Lower leg skin (tissue), 4 donors: ENCODE measurements around the gene RBSN. TPM values are rescaled to one million over a fixed set of nuclear protein-coding genes. Genes with fewer than 3 reads are reported as not detected.

Experiments
- DNase-seq, 2 donors: peaks; one replicate each; pipeline ENCODE4 v3.0.0-alpha.2; 2019; ENCODE audit warnings: low spot score in 2 of 2
- H3K4me3 ChIP-seq: fragments of 200-600 bp; sonication (generic); 2 replicates; pipeline ENCODE4 v1.5.1; 2017; ENCODE audit warnings: mild to moderate bottlenecking, low read depth; ENCODE audit not compliant: poor library complexity, severe bottlenecking
- CTCF ChIP-seq, 3 donors: fragments of 450-650 bp; IDR thresholded peaks; one replicate each; pipeline ENCODE4 v1.5.1; 2016; ENCODE audit warnings: antibody characterized with exemption in 3 of 3, mild to moderate bottlenecking in 3 of 3, moderate library complexity in 2 of 3
- POLR2A ChIP-seq, 2 donors: fragments of 450-650 bp; IDR thresholded peaks; one replicate each; pipeline ENCODE4 v1.6.1; 2016 to 2017; ENCODE audit warnings: antibody characterized with exemption in 2 of 2, mild to moderate bottlenecking in 1 of 2, moderate library complexity in 1 of 2
- WGBS, 2 donors: methylation state at CpG; one replicate each; pipeline ENCODE4 v1.1.5; 2018; 5-methylcytosine and 5-hydroxymethylcytosine counted together
- intact Hi-C: fragments of 100-400 bp; cut with DNase I; formaldehyde crosslinking; loops from one replicate; pipeline ENCODE4 v1.15.0; 2023; ENCODE audit warnings: low total_unique reads
- total RNA-seq, 4 donors: library from RNA; depleted of rRNA; stranded (reverse); fragments of >200 nt; gene quantifications; one replicate each; pipeline ENCODE4 v1.1.0, GENCODE V29; 2016

RBSN gene
- total RNA-seq, 4 donors from 2014 or later: 23.5 to 28.7 (median 28.0) TPM

DNA sequence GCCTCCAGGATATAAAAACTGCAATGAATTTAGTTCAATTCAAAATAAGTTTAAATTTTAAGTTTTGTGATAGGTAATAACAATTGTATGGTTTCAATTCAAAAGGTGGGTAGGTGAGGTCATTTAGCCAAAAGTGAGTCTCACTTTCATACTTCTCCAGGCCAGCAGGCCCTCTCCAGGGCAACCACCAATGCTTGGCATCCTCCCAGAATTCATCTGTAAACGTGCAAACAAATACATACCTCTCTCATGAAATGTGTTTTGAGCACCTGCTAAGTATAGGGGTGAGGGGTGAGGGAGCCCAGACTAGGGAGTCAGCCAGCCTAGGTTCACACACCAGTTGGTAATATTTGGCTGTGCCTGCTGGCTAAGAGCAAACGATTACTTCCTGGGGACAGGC is 22.0 kb upstream of the RBSN start:
- TF ChIP-seq CTCF (IDR thresholded peaks at IDR 0.05) (no peak), POLR2A (IDR thresholded peaks at IDR 0.05) (no peak)
- intact Hi-C loops: no loop called here
- WGBS, 2 donors: 25 to 26% methylated on average over 2 of the region's 2 CpGs
- no peak overlapping the region for H3K4me3 ChIP-seq
- DNase-seq: peak in 1 of 2 donors; percentile 26

GRCh38 chr3:15117011-15117410 is 18.1 kb upstream of the RBSN start:
- intact Hi-C loops: no loop called here
- TF ChIP-seq POLR2A (IDR thresholded peaks at IDR 0.05): no peak
- no peak for TF ChIP-seq CTCF (IDR thresholded peaks at IDR 0.05)
- DNase-seq: peak in 1 of 2 donors; percentile 50
- 72 to 91% methylated on average over 3 of the region's 3 CpGs for WGBS, 2 donors
- H3K4me3 ChIP-seq: no peak overlapping the region

DNA sequence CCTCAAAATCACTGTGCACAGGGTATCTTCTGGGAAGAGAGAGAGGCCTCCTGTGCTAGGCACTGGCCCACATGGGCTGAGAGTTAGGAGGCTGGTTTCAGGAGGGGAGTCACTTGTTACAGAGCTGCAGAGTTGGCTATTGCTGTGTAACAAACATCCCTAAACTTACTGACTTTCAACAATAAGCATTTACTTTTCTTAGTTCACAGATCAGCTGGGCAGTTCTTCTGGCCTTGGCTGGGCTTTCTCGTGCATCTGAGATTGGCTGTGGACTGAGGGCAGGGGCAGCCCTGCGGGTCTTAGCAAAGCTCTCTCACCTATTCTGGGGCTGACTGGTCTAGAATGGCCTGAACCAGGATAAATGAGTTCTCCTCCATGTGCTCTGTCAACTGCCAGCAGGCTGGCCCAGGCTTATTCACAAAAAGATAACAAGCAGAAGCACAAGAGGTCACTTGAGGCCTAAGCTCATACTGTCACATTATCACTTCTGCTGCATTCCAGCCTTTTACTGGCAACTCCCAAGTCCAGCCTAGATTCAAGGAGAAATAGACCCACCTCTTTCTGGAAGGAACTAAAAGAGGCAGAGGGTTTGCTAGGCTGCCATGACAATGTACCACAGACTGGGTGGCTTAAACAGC is 17.2 kb upstream of the RBSN start:
- TF ChIP-seq POLR2A (IDR thresholded peaks at IDR 0.05): no peak
- no peak for TF ChIP-seq CTCF (IDR thresholded peaks at IDR 0.05)
- WGBS, 2 donors: 95 to 96% methylated on average over 2 of the region's 2 CpGs
- no peak overlapping the region for H3K4me3 ChIP-seq
- peak in 1 of 2 donors; percentile 45 for DNase-seq
- intact Hi-C loops: no loop called here

GRCh38 chr3:15114466-15115358 is 15.8 kb upstream of the RBSN start:
- peak in 1 of 2 donors; percentile 8 for DNase-seq
- intact Hi-C loops: no loop called here
- whole genome bisulfite sequencing, 2 donors: 68% methylated on average over 10 of the region's 10 CpGs
- no peak overlapping the region for H3K4me3 ChIP-seq
- TF ChIP-seq POLR2A (IDR thresholded peaks at IDR 0.05): no peak
- TF ChIP-seq CTCF (IDR thresholded peaks at IDR 0.05): no peak

DNA sequence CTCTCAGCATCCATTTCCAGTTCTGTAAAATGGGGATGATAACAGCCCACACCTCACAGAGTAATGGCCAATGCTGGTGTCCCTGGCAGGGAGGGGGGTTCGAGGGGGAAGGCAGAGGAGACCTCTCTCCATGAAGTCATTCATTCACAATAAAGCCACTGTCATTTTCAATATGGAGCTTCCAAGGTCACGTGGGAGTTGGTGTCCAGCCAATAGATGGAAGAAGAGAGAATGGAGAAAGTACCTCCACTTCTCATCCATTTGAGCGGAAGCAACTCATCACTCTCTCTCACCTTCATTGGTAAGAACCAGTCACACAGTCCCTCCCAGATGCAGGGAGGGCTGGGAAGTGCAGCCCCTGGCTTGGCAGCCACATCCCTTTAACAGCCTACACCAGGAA is 14.9 kb upstream of the RBSN start:
- DNase-seq: no peak
- intact Hi-C loops: no loop called here
- H3K4me3 ChIP-seq: no peak overlapping the region
- TF ChIP-seq CTCF (IDR thresholded peaks at IDR 0.05): no peak
- no peak for TF ChIP-seq POLR2A (IDR thresholded peaks at IDR 0.05)
- 81 to 83% methylated on average over 3 of the region's 3 CpGs for WGBS, 2 donors
